ENCODE data around the gene FXYD2.
A peak's percentile ranks its signal among the peaks of the same experiment; 100 is the strongest.

The FXYD2 gene

DNA sequence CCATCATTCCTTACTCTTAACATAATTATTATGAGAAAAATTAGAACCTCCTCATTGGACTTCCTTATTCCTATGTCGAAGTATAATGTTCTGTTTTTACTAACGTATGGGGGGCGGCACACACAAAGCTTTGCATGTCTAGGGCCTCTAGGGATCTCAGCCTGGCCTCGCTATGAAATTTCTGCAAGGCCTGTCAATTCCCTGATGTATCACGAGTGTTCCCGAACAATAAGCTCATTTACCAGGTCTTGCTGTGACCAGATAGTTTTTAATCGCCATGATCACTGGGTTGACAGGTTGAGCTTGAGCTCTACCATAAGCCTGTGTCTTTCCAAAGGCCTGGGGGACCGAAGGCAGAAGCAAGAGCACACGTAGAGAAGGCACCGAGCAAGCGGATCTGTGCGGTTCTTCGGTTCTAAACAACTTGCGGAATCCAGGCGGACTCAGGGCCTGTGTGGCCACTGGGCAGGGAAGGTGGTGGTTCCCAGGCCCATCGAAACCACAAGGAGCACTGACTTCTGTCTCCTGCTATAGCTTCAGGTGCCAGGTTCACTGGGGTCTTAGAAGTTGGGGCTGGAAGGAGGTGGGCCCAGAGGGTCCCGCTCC lies 10.4 kb upstream of the FXYD2 start:
- DNase-seq, result no peak

DNA sequence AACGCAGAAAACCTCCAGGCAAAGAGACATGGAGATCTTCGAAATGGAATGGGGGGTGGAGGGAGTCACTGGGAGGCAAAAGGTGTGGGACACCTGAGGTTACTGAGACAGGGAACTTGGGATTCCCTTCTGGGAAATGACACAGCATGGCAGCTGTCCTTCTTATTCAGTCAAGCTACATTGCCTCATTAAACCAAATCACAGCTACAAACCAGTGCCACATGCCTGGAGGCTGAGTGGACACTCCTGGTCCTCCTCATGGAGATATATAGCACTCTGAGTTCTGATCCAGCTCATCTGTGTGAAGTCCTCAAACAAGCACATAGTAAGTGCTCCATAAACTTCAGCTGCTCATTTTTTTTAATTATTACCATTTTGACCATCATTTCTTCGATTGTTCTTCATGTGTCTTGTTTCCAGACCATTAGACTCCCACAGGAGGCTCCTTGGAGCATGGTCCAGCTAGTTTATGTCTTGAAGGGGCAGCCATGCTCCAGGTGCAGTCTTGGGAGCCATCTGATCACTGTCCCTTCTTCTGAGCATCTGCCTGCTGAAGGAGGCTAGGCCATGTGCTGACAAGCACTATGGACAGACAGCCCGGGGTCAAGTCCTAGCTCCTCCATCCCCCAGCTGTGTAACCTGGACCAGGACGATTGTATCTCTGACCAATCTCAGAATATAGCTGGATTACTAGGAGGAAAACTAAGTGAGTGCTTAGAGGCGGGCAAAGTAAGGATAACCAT lies 9.7 kb upstream of the FXYD2 start:
- no peak for DNase-seq

DNA sequence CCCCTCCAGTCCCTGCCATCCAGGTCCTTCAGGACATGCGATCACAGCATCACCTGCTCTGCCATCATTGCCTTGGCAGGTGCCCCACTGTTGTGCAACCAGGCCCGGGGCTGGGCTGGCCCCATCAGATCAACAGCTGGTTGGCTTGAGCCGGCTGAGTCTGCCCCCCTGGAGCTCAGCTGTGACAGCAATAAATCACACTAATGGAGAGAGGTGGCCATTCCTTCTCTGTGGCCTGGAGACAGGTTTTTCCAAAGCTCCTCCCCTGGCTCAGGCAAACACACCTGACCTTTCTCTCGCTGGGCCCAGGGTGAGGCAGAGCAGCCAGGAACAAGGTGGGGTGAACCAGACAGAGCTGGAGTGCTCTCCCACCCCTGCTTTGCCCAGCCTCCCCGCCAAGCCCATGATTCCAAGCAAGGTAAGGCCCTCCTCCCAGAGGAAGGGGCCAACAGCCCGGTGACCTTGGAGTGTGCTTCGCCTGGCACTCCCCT lies 8.9 kb upstream of the FXYD2 start:
- no peak for DNase-seq

DNA sequence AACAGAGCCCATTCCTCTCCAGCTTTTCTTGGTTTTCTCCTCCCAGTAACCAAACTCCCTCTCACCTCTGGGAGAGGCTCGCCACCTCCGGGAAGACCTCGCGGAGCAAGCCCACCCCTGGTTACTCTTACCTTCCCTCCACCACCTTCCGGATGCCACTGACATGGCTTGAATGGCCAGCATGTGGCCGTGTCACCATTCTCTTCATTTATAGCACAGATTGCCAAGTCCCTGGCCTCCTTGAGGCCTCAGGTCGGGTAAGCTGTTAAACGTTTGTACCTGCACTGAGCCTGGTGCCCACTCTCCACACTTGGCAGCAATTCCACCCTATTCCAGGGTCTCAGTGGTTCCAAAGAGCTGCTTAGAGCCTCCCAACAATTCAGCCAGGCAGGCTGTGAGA lies 8.0 kb upstream of the FXYD2 start:
- no peak for DNase-seq

DNA sequence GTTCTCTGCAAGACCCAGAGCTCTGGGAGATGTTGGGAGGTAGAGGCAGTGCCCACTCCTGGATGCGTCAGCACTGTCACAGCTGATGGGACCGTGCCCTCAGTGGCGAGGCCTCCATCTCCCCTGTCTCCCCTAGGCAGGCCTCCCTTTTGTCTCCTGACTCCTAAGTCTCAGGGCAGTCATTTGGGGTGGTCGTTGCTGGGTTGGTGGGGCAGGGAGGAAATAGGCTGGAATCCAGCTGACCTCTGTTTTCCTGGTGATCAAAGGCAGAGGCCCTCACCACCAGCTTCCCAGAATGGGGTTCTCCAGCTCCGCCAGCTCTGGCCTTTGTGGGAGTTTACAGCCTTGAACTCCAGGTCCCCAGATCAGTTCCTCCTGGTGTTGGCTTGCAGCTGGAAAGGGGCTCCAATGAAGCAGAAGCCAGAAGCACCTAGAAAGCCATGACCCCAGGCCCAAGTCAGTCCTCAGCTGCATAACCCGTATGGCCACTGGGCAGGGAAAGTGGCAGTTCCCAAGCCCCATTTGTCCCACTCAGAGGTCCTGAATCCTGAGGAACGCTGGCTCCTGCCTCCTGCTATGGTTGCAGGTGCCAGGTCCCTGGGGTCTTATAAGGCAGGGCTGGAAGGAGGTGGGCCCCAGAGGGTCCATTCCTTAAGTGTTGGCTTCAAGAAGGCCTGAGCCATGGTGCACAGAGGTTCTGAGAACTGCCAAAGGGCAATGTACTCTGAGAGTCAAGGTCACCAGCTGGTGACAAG lies 7.3 kb upstream of the FXYD2 start:
- DNase-seq, result no peak

DNA sequence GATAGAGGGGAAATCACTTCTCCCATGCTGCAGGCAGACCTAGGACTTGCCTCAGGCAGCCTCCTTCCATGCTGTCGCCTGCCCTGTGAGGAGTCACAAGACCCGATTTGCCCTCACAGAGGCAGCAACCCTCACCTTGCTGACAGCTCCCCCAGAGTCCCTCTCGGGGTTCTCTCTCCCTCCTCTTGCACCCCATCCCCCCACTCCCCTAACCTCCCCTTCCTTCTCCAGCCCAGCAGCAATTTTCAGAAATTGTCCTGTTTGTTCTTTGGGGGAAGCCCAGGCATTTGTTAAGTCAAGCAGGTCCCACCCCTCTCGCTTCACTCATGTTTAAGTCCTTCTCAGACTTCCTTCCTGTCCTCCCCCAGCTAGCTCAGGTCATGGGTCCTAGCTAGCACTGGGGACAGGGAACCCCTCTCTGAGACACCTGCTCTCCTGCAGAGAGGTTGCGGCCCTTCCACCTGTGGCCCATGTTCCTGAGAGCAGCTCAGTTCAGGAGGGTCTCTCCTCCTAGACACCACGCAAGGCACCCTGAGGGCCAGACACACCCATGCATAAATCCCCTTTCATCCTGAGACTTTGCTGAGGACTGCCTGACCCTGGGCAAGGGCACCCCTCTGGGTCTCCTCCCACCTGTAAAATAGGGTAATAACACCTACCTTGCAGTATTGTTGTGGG lies 6.3 kb upstream of the FXYD2 start:
- no peak for DNase-seq

DNA sequence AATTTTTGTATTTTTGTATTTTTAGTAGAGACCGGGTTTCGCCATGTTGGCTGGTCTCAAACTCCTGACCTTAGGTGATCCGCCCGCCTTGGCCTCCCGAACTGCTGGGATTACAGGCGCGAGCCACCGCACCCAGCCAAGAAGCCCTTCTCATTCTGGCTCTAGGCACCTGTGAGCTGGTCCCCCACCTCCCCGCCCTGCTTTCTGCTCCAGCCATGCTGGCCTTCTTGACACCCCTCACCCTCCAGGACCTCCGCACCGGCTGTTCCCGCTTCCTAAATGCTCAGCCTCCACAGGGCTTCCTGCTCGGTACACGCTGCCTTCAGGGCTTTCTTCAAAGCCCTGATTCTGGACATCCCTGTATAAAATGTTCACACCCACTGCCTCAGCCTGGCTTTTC lies 5.5 kb upstream of the FXYD2 start:
- no peak for DNase-seq

DNA sequence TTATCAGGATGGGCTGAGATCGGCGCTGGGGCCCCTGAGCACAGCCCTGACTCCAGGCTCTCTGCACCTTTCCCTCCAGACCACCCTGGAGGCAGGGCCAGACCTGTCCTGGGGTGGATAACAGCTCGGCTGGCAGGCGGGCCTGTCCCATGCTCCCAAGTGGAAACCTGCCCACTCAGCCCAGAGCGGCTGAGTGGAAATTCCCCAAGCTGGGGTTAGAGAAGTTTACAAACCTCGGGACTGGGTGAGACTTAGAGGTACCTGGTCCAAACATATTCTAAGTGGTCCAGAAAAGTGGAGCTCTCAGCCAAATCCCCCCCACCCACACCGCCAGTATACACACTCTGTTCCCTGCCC lies 4.8 kb upstream of the FXYD2 start:
- no peak for DNase-seq

DNA sequence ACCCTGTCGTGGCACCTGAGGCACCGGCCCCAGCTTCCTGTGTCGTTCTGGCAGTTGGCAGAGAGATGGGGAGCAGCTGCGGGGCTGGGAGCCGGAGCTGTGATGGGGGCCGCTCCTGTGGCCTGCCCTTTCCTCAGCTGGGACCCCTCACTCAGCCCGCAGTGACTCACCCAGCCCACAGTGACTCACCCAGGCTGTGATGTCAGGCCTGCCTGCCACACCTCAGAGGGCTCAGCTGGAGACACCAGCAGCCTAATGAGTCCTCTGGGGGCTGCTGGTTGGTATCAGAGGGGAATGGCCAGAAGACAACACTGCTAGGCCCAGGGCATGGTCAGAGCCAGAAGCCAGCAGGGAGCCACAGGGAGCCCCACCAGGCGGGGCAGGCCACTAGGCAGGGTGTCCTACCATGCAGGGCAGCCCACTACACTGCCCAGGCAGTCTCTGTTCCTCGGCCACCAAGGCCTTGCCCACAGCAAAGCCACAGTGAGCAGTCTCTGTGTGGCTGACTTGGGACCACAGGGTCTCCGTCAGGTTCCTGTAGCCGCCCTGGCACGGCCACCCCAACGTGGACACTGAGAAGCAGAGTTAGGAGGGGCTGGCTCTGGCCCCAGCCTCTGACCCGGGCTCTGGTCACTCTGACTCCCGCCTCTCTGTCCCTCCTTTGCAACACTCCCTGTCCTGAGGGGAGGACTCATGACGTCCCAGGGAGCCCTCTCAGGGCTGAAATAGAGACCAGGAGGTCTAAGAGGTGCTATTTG lies 4.2 kb upstream of the FXYD2 start:
- DNase-seq, result no peak

DNA sequence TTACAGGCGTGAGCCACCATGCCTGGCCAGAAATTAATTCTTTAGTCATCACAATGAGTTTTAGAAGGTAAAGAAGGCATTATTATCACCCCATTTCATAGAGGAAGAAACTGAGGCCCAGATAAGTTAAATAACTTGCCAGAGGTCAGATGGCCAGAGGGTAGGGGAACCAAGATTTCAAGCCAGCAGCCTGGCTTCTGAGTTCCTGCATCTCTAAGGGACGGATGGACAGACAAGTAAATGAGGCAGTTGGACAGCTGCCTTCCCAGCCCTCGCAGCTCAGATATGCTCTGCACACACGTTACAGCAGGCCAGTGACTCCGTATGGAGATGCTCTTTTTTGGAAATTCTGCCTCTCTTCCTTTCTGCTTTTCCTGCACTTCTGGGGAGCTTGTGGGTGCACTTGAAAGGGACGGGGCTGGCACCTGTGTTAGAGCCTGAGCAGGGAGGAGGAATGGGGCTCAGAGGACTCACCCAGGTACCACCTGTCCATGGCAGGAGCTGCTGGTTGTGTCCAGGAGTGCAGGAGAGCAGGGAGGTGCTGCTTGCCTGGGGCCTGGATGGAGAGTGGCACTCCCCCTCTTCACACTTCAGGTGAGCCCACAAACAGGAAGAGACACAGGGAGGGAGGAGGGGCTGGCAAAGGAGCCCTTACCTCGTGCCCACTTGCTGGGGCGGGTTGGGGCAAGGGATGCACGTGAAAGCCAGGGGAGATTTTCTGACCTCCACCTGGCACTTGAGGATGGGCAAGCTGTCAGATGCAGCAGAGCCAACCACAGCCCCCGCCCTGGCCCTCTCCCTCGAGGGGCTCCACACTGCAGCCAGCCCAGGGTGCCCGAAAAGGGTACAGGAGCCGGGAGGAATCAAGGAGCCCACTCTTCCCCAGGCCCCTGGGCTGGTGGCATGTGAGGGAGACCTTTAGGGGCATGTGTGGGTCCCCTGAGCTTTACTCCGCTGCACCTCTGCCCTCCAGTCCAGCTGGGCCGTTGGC lies 3.3 kb upstream of the FXYD2 start:
- no peak for DNase-seq

DNA sequence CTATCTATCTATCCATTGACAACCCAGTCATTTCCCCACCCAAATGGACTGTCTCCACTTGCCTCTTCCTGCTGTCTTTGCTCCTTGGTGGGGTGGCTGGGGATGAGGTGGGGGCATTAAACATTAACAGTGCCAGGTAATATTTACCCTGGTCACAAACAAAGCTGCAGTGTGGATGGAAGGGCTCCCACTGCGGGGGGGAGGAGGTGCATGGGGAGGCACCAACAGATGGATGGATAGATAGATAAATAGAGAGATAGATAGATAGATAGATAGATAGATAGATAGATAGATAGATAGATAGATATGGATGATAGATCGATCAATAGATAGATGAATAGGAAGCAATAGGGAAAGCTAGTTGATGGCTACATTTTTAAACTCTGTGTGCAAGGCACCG lies 2.3 kb upstream of the FXYD2 start:
- DNase-seq, result no peak

DNA sequence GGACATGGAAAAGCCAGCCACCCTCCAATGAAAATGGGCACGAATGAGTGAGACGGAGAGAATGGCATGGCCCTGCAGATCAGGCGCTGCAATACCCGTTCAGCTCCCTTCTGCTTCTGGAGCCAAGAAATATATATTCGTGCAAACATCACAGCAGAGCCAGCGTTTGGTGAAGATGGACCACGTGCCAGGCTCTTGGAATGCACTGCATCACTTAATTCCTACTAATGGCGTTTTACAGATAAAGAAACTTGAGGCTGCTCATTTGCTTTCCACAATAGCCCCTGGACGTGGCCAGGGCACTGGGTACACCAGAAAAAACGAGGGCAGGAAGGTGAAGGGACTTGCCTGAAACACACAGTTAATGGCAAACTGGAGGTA lies 1.6 kb upstream of the FXYD2 start:
- no peak for DNase-seq

DNA sequence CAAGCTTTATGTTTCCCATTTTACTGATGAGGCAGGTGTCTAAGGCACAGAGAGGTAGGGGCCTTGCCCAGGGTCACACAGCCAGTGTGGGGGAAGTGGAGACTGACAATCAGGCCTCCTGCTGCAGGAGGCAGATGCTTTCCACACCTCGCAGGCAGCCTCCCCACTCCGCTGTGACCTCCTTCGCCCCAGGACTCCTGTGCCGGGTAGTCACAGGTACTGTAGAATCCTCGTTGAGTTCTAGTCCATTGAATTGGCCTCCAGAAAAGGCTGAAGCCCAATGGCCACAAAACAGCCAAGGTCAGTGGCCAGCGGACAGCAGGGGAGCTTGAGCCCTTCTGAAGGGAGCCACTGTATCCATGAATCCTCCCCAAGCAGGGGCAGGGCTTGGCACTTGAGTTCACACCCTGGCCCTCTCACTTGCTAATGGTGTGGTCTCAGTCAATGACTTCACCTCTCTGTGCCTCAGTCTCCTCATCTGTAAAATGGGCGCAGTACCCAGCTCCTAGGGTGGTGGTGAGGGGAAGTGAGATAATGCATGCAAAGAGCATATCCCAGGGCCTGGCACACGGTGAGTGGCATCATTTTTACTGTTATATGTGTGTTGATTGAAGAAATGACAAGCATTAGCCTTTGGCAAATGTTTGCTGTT lies 1.1 kb upstream of the FXYD2 start:
- DNase-seq, result no peak

DNA sequence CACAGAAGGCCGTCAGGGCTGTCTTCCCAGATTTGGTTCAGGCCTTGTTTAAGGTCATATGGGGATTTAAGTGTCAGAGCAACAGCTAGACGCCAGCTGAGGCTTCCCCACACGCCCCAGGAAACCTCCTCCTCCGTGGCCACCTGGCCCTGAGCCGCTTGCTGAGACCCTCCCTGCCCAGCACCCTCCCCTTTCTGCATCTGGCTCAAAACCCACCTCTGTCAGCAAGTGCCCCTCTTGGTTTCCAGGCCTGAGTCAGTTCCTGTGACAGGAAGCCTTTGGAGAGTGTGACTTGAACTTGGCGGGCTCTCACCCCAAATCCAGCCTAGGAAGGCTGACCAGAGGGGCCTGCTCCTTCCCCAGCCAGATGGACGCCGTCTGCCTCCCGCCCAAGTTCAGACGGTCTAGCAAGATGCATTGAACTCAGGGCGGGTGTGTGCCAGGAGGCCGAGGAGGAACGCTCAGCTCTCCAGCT lies 561 bp downstream of the FXYD2 start:
- DNase-seq, result peak; percentile 58

DNA sequence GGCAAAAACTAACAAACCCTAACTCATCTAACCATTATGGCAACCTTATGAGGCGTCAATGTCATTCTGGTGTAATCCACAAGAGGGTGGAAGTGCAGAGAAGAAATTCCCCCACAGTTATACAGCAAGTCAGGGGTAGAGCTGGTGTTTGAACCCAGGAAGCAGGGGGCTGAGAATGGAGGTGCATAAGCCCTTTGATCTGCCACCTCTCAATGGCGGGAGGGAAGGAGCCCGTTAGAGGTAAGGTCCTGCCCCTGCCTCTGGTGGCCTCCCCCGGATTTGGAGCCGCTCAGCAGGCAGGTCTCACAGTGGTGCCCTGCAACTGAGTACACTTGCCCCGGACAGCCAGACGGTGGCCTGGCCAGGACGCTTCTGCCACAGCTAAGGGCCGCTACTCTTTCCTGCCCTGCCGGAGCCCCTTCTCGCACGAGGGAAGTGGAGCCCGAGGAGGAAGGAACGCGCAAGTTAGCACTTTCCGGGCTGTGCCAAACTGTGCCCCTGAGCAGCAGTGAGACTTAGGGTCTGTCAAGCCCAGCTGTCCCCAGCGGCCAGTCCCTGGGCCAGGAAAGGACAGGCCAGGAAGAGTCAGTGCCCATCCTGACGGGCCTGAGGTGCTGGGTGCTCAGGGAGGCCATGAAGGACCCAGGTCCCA lies 1.1 kb downstream of the FXYD2 start:
- DNase-seq, result no peak

DNA sequence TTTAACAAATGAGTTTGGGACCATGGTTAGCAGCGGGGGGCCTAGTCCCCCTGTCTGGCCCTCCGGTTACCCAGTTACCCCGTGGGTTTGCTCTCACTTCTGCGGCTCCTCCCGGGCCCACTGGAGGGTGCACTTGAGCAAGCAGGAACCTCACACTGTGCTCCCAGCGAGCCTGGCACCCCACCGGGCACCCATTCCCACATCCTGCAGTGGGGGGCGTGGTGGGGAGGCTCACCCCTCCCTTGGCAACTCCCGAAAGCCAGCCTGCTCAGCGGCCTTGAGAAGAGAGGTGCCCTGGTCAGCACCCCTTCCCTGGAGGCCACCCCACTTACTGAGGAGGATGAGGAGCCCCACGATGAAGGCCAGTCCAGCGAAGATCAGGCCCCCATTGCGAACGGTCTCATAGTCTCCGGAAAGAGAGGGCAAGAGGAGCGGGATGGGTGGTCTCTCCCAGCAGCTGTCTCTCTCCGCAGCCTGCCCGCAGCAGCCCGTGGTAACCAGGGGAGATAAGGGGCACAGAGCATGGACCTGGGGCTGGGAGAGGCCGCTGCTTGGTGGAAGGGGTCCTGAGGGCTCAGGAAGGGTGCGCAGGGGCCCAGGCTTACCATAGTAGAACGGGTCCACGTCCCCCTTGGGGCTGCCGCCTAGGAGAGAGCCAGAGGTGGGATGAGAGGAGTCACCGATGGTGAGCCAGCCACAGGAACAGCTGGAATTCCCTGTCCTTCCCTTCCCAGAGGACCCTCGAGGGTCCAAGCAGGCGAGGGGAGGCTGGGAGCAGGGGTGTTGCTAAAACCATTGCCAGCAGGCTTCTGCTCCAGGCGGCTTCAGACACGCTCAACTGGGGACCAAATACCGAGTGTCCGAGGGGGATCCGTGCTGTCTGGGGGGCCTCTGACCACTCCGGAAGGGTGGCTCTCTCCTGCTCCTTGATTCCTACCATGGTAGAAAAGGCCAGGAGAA lies 2.2 kb downstream of the FXYD2 start:
- no peak for DNase-seq

DNA sequence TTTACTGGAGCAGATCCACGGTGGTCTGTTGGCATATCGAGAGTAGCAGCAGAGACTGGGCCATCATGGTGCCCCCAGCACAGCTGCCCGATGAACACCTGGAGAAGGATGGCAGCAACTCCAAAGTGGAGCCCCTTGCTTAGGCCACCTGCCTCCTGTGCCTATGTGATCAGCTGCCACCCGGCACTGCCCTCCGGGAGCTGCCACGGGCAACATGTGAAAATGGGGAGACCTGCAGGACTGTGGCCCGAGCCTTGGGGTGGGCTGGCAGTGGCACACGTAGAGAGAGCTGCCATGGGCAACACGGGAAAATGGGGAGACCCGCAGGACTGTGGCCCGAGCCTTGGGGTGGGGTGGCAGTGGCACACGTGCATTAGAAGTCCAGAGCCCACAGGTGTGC lies 3.1 kb downstream of the FXYD2 start:
- no peak for DNase-seq

DNA sequence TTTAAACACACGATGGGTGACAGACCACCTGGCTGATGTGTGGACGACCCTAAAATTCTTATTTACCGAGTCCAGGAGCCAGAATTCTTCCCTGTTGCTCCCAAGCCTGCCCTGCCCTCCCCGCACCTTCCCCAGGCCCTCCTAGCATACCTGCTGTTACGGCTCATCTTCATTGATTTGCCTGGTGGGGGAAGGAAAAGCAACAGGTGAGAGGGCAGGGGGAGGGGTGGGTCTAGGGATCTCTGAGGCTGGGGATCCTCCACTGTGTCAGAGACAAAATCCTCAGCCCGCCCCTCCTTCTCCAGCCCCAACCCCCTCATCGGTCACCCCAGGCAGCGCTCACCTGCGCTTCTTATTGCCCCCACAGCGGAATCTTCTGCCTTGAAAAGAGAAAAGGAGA lies 4.0 kb downstream of the FXYD2 start:
- no peak for DNase-seq

DNA sequence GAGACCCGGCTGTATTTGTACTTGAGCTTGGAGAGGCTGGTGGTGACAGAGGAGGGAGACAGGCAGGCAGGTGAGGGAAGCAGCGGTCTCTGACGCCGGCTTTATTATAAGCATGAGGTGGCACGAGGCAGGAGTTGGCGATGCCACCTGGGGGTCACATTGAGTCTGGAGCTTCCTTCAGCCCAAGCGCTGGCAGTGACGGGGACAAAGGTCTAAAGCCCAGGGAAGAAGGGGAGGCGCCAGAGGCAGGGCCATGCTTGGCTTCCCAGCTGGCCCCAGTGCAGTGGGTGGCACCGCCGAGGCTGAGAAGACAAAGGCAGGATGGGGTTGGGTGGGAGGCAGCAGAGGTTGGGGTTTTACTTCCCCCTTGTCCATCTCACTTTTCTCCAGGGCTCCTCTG lies 4.5 kb downstream of the FXYD2 start:
- no peak for DNase-seq
